ENCODE data around the gene FAM181A.

DNA sequence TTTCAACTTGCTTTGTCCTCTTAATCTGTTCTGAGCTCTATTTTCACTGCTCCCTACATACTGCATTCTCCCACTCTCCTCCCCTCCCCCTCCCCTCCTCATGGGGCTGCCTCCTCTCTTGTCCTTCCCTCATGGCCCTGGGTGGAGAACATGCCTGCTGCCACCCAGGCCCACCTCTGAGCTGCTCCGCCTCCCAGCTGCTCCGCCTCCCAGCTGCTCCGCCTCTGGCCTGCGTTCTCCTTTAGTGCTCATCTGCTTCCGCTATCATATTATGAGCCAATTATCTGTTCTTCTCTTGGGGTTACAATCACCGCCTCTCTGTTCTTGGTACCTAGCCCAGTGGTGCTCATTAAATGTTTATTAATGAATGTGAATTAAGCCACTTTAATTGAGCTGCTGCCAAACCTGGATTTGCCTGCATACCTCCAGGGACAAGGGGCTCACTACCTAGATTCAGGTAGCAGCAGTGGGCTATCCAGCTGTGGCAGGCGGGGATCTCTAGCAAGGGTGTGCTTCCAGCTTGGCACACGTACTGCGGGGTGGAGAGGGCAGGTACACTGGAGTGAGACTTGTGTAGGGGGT is 32.0 kb upstream of the FAM181A start:
- TF ChIP-seq, protein P1, sequence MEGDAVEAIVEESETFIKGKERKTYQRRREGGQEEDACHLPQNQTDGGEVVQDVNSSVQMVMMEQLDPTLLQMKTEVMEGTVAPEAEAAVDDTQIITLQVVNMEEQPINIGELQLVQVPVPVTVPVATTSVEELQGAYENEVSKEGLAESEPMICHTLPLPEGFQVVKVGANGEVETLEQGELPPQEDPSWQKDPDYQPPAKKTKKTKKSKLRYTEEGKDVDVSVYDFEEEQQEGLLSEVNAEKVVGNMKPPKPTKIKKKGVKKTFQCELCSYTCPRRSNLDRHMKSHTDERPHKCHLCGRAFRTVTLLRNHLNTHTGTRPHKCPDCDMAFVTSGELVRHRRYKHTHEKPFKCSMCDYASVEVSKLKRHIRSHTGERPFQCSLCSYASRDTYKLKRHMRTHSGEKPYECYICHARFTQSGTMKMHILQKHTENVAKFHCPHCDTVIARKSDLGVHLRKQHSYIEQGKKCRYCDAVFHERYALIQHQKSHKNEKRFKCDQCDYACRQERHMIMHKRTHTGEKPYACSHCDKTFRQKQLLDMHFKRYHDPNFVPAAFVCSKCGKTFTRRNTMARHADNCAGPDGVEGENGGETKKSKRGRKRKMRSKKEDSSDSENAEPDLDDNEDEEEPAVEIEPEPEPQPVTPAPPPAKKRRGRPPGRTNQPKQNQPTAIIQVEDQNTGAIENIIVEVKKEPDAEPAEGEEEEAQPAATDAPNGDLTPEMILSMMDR (IDR thresholded peaks at IDR 0.05 in 8 of 11, conservative IDR thresholded peaks at IDR 0.05 in 3 of 11), result no peak
- TF ChIP-seq POLR2A (IDR thresholded peaks at IDR 0.05) (no peak), POLR2AphosphoS5 (IDR thresholded peaks at IDR 0.05) (no peak)

Data from spleen (tissue), 7 donors.